Measurements from ENCODE around the gene LDAF1. TPM values are rescaled to one million over a fixed set of nuclear protein-coding genes. Genes with fewer than 3 reads are reported as not detected.

The LDAF1 gene
- total RNA-seq, 1 experiment from 2014 or later: 27.3 TPM

- H3K4me3 ChIP-seq (ENCODE audit: insufficient read depth, low read depth, low read length): no peak overlapping the region
- no peak for DNase-seq
- no peaks in the 10 kb centered on the region for H3K36me3 ChIP-seq (replicated peaks; ENCODE audit: control insufficient read depth, insufficient read depth, low read length)
- no peaks in the 10 kb centered on the region for H3K27me3 ChIP-seq (ENCODE audit: control insufficient read depth, insufficient read depth, low read length)
These were observed 64.2 kb downstream of the LDAF1 start for GRCh38 chr16:21222495-21223337.

- peak; percentile 22 for DNase-seq
These were observed 65.3 kb downstream of the LDAF1 start for GRCh38 chr16:21223787-21224186.

DNA sequence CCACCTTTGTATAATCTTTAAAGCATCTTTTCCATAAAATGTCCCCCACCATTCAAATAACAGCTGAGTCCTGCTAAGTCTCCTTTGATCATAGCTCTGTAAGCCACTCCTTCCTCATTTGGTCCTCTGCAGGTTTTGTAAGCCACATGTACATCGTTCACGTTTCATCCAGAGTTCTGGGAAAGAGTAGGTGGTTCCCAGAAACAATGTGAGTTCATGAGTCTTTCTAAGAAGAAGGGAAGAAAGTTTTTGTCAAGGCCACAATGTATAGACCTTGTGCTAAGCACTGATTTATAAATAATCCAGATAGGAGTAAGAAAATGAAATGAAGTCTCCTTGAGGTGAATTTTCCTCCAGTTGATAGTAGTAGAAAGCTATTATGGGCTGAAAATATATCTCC, 66.3 kb downstream of the LDAF1 start:
- Histone ChIP-seq H3K27me3 (ENCODE audit: control insufficient read depth, insufficient read depth, low read length) (peaks cover 1% of the 10 kb centered on the region; the same call in 1 of the 2 replicates), H3K4me3 (ENCODE audit: insufficient read depth, low read depth, low read length) (no peak overlapping the region), H3K36me3 (replicated peaks; ENCODE audit: control insufficient read depth, insufficient read depth, low read length) (no peaks in the 10 kb centered on the region)
- DNase-seq: no peak

More at GRCh38 chr16:21223787-21224186, 65.3 kb downstream of the LDAF1 start:
- Histone ChIP-seq H3K27me3 (ENCODE audit: control insufficient read depth, insufficient read depth, low read length) (peaks cover 1% of the 10 kb centered on the region; the same call in 1 of the 2 replicates), H3K4me3 (ENCODE audit: insufficient read depth, low read depth, low read length) (no peak overlapping the region), H3K36me3 (replicated peaks; ENCODE audit: control insufficient read depth, insufficient read depth, low read length) (no peaks in the 10 kb centered on the region)

DNA sequence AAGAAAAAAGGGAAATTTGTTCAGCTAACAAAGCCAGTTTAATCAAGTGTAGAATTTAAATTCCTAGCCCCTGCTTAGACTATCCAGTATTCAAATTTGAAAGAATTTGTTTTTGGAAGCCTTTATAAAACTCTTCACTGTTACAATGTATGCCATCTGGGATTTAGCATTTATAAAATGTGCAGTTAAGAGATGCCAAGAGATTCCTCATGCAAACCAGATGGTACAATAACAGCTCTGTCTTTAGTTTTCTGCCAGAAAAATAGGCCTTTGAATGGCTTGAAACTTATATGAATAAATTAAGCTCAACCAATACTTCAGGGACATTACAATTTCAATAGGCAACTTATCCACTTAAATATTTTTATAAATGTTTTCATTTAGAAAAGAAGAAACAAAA, 68.3 kb downstream of the LDAF1 start:
- Histone ChIP-seq H3K27me3 (ENCODE audit: control insufficient read depth, insufficient read depth, low read length) (peaks cover 1% of the 10 kb centered on the region; the same call in 1 of the 2 replicates), H3K36me3 (replicated peaks; ENCODE audit: control insufficient read depth, insufficient read depth, low read length) (no peaks in the 10 kb centered on the region), H3K4me3 (ENCODE audit: insufficient read depth, low read depth, low read length) (no peak overlapping the region)
- no peak for DNase-seq

DNA sequence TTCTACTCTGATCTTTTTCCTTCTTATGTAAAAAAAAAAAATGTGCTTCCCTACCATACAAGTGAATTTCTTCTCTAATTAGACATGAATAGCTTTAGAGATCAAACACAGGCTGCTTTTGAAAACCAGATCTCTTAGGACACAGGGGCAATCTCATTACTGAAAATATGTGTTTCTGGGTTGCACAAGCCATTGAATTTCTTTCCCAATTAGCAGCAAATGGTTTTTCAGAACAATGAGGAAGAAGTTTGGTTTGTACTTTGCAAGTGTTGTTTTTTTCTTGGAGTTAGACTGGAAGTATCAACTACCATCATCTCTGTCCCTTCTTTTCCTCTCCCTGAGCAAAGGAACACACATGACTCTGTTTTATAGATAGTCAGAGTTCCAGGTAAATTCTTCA, 69.4 kb downstream of the LDAF1 start:
- Histone ChIP-seq H3K27me3 (ENCODE audit: control insufficient read depth, insufficient read depth, low read length) (peaks cover 1% of the 10 kb centered on the region; the same call in 1 of the 2 replicates), H3K36me3 (replicated peaks; ENCODE audit: control insufficient read depth, insufficient read depth, low read length) (no peaks in the 10 kb centered on the region), H3K4me3 (ENCODE audit: insufficient read depth, low read depth, low read length) (no peak overlapping the region)
- DNase-seq: no peak

DNA sequence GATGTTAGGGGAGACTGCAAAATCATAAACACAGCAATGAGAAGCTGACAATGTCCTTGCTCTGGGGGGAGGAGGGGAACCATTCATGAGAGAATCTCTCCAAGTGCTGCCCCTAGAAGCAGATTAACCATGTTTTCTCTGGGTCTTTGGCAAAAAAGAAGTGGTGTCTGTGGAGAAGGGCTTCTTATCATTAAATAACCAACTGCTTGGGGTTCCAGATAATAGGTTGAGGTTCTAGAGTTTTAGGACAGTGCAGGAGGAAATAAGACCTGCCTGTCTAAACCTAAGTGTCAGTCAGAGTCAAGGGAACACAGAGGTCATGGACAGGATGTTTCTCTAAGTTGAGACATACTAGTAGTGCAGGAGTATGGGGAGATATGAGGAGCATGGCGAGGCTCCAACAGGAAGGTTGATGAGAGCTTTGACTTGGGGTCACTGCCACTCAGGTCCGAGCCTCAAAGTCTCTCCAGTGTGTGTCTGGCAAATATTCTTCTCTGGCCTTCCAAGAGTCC, 69.9 kb downstream of the LDAF1 start:
- Histone ChIP-seq H3K27me3 (ENCODE audit: control insufficient read depth, insufficient read depth, low read length) (peaks cover 1% of the 10 kb centered on the region; the same call in 1 of the 2 replicates), H3K36me3 (replicated peaks; ENCODE audit: control insufficient read depth, insufficient read depth, low read length) (no peaks in the 10 kb centered on the region), H3K4me3 (ENCODE audit: insufficient read depth, low read depth, low read length) (no peak overlapping the region)
- DNase-seq: no peak

Other genes with a start within 250 kb of the LDAF1 start
- gene DNAH3, start 7.8 kb upstream of the LDAF1 start, total RNA-seq (2014; rRNA removed; shearing (Covaris generic)): 0.90 and 1.0 TPM in 2 replicates
- gene ZP2, start 52.9 kb downstream of the LDAF1 start, total RNA-seq (2014; rRNA removed; shearing (Covaris generic)): not detected in 2 replicates
- gene ANKS4B, start 75.0 kb downstream of the LDAF1 start, total RNA-seq (2014; rRNA removed; shearing (Covaris generic)): not detected in 2 replicates
- 7.1 and 7.6 TPM in 2 replicates for gene CRYM, start 119.6 kb downstream of the LDAF1 start, total RNA-seq (2014; rRNA removed; shearing (Covaris generic))